Left lung (tissue), 10 donors: ENCODE results near the gene IP6K1. TPM values are rescaled to one million over a fixed set of nuclear protein-coding genes. Genes with fewer than 3 reads are reported as not detected.

Source experiments
- ATAC-seq: fragments of 200-7000 bp; cut with Tn5 transposase; one replicate; pipeline ENCODE4 v1.9.1; 2020; ENCODE audit warnings: moderate library complexity
- DNase-seq, 4 donors: peaks; one replicate each; pipeline ENCODE4 v3.0.0-alpha.2; 2013 to 2020
- H3K27ac ChIP-seq, 2 donors: fragments of 200-600 bp; sonication (generic) in 1 of 2; one replicate each; pipeline versions ENCODE4 v1.5.0 to v1.8.0; 2020 to 2021
- H3K27me3 ChIP-seq, 2 donors: fragments of 200-600 bp; sonication (generic) in 1 of 2; one replicate each; pipeline versions ENCODE4 v1.5.0 to v1.8.0; 2020 to 2021
- H3K36me3 ChIP-seq, 2 donors: fragments of 200-600 bp; sonication (generic) in 1 of 2; one replicate each; pipeline versions ENCODE4 v1.5.0 to v1.8.0; 2020 to 2021
- H3K4me1 ChIP-seq, 2 donors: fragments of 200-600 bp; one replicate each; pipeline ENCODE4 v1.8.0; 2021
- H3K4me3 ChIP-seq, 2 donors: fragments of 200-600 bp; sonication (generic) in 1 of 2; one replicate each; pipeline versions ENCODE4 v1.5.0 to v1.8.0; 2020 to 2021; ENCODE audit warnings: mild to moderate bottlenecking in 1 of 2
- H3K9me3 ChIP-seq, 2 donors: fragments of 200-600 bp; sonication (generic) in 1 of 2; one replicate each; pipeline versions ENCODE4 v1.5.0 to v1.8.0; 2020 to 2021
- intact Hi-C, 2 donors: fragments of 100-400 bp; cut with DNase I; formaldehyde crosslinking; loops; one replicate each; pipeline versions ENCODE4 v1.11.2 to v1.14.2; 2022
- polyA plus RNA-seq, 6 donors: library from polyadenylated mRNA; unstranded; fragments of 120-200 nt; gene quantifications; one replicate each; pipeline ENCODE4 v1.2.1, GENCODE V29; 2013; ENCODE audit not compliant: insufficient read length in 6 of 6
- total RNA-seq, 2 donors: library from RNA; stranded (reverse); fragmentation: NEBNext Ultra II Directional; extraction: Animal tissue kit (Norgen Biotek cat#: 25700); gene quantifications; one replicate each; pipeline ENCODE4 v1.2.1, GENCODE V29; 2021
- TF ChIP-seq, protein P1 (sequence below), 2 donors: fragments of 200-600 bp; sonication (generic) in 1 of 2; IDR thresholded peaks; one replicate each; pipeline versions ENCODE4 v1.5.0 to v1.8.0; 2021; ENCODE audit warnings: antibody characterized with exemption in 2 of 2
- donor health status: DM: no; HTN: yes; CAD: no.
- donor health status: DM: no; HTN: no; CAD: no.

IP6K1 gene
- total and polyA plus RNA-seq, 8 donors, result 31.8 to 51.2 (median 44.7) TPM

DNA sequence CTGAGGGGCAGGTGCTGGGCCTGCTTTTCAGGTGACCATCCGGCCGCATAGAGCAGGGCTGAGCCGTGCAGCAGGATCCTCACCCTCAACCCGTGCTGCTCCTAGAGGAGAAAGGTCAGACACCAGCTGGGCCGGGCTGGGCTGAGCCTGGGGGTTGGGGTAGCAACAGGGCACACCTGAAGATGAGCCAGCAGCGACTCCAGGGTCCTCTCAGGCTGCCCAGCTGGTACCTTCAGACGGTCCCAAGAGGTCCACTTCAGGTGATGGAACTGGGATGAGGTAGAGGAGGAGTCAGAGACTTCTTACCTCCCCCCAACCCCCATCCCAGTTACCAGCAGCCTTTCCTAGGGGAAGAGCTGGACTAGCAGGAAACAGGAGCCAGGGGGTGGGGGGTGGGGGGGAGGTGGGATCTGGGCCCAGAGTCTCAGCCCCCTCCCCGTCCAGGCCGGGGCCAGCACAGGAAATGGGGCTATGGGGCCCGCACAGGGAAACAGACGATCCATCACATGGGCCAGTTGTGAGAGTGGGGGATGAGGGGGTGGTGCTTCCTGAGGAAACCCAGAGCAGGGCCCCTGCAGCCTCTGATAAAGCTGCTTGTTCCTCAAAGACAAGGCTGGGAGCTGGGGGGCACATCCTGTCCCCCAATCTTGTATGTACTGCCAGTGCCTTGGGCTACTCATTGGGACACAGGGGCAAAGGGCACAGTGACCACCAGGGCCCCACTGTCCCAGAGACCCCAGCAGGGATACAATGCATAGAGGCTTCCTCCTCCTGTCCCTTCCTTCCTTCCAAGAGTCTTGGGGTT, 19.8 kb upstream of the IP6K1 start:
- Histone ChIP-seq H3K9me3 (no peaks in the 10 kb centered on the region), H3K4me1 (peaks cover 30 to 51% of the 10 kb centered on the region in 2 donors), H3K36me3 (peaks cover 0 to 26% of the 10 kb centered on the region in 2 donors), H3K27ac (peak overlapping the region; percentile 89 to 94), H3K27me3 (no peaks in the 10 kb centered on the region), H3K4me3 (no peak overlapping the region)
- intact Hi-C loops, result no loop called here
- DNase-seq (peak in 2 of 4 donors; percentile 85 to 94), ATAC-seq (no peak)
- TF ChIP-seq, protein P1, sequence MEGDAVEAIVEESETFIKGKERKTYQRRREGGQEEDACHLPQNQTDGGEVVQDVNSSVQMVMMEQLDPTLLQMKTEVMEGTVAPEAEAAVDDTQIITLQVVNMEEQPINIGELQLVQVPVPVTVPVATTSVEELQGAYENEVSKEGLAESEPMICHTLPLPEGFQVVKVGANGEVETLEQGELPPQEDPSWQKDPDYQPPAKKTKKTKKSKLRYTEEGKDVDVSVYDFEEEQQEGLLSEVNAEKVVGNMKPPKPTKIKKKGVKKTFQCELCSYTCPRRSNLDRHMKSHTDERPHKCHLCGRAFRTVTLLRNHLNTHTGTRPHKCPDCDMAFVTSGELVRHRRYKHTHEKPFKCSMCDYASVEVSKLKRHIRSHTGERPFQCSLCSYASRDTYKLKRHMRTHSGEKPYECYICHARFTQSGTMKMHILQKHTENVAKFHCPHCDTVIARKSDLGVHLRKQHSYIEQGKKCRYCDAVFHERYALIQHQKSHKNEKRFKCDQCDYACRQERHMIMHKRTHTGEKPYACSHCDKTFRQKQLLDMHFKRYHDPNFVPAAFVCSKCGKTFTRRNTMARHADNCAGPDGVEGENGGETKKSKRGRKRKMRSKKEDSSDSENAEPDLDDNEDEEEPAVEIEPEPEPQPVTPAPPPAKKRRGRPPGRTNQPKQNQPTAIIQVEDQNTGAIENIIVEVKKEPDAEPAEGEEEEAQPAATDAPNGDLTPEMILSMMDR (IDR thresholded peaks at IDR 0.05), result no peak

DNA sequence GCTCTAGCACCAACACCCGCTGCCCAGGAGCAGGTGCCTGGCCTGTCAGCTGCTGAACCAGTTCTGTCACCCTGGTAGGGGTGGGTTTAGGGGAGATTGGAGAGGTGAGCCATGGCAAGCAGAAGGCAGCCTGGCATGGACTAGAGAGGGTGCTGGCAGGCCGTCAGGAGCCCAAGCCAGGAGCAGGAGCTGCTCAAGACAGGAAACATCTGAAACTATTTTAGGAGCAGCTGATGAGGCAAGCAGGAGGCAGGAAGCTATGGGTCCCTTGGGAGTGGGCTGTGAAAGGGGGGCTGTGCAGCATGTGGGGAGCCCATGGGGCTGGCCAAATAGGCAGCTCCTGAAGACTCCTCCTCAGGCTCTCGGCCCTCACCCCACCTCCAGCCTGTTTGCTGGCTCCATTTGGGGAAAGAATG, 19.0 kb upstream of the IP6K1 start:
- DNase-seq, result peak in 3 of 4 donors; percentile 71 to 93 (median 84)
- intact Hi-C loops, result no loop called here

DNA sequence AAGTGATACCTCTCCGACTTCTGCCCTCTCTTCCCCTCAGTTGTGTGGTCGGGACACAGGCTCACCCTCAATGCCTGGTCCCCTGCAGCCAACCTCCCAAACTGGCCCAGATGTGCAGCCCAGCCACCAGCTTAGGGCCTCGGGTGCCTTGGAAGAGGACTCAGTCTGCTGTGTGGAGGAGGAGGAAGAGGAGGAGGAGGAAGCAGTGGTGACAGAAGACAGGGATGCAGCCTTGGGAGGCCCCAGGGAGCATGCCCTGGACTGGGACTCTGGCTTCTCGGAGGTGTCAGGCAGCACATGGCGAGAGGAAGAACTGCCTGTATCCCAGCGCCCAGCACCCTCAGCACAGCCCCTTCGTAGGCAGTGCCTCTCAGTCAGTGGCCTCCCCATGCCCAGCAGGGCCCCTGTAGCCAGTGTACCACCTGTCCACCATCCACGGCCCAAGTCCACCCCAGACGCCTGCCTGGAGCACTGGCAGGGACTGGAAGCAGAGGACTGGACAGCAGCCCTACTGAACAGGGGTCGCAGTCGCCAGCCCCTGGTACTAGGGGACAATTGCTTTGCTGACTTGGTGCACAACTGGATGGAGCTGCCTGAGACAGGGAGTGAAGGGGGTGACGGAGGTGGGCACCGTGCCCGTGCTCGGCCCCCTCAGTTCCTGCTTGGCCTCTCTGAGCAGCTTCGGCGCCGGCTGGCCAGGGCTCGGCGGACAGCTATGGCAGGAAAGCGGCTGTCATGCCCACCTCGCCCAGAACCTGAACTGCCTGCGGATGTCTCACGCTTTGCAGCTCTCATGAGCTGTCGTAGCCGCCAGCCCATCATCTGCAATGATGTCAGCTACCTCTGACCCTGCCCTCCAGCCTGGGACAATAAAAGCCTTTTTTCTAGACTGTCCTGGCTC, 18.0 kb upstream of the IP6K1 start:
- DNase-seq, result peak in 1 of 4 donors; percentile 19
- Histone ChIP-seq H3K27ac (peak overlapping the region; percentile 89 to 94), H3K36me3 (peaks cover 0 to 9% of the 10 kb centered on the region in 2 donors), H3K9me3 (no peaks in the 10 kb centered on the region), H3K4me1 (peaks cover 30 to 50% of the 10 kb centered on the region in 2 donors), H3K27me3 (no peaks in the 10 kb centered on the region), H3K4me3 (peak overlapping the region; percentile 88 to 94)
- intact Hi-C loops, result loop anchor here in 1 of 2 donors (5.0 kb wide), 1 partner anchor 33 kb away; no protein-coding TSS in a partner anchor
- TF ChIP-seq, protein P1 (IDR thresholded peaks at IDR 0.05), result no peak
- ATAC-seq, result no peak

More for the DNA sequence above, 19.0 kb upstream of the IP6K1 start:
- Histone ChIP-seq H3K4me1 (peaks cover 30 to 50% of the 10 kb centered on the region in 2 donors), H3K36me3 (peaks cover 0 to 19% of the 10 kb centered on the region in 2 donors), H3K27me3 (no peaks in the 10 kb centered on the region), H3K9me3 (no peaks in the 10 kb centered on the region), H3K4me3 (no peak overlapping the region), H3K27ac (peak overlapping the region; percentile 89 to 94)
- TF ChIP-seq, protein P1 (IDR thresholded peaks at IDR 0.05), result no peak
- peak; percentile 34 for ATAC-seq

DNA sequence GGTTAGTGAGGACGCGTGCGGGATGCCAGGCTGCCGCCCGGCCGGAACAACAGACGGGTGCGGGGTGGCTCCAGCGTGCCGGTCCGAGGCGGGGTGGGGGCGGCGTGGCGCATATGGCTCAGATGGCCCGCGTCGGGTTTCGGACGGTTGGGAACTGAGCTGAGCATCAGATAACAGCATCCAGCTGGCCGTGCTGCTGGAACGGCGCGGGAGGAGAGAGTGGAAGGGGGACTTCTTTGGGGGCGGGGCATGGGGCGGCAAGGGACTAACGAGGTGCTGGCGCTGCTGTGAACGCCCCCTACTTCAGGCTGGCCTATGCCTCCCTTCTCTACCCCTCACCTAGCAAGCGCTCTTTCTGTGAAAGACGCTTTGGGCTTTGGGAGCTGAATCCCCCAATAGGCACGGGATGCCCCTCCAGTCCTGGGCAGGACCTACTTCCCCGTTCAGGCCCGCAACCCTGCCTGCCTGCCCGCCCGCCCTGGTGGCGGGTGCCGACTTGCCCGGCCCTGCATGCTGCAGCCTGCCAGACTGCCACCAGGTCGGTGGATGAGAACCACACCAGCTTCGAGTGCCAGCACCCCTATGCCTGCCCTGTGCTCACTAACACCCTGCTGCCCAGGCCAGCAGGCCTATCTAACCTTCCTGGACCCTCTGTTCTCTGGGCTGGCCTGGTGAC, 17.3 kb upstream of the IP6K1 start:
- H3K4me3 ChIP-seq, result peak overlapping the region; percentile 88 to 94
- intact Hi-C loops, result loop anchor here in 1 of 2 donors (5.0 kb wide), 1 partner anchor 34 kb away; no protein-coding TSS in a partner anchor
- H3K27me3 ChIP-seq, result no peaks in the 10 kb centered on the region
- peaks cover 30 to 47% of the 10 kb centered on the region in 2 donors for H3K4me1 ChIP-seq
- H3K27ac ChIP-seq, result peak overlapping the region; percentile 89 to 94
- peaks cover 0 to 1% of the 10 kb centered on the region in 2 donors for H3K36me3 ChIP-seq
- peak in 2 of 4 donors; percentile 79 to 87 for DNase-seq
- TF ChIP-seq, protein P1 (IDR thresholded peaks at IDR 0.05), result no peak
- no peaks in the 10 kb centered on the region for H3K9me3 ChIP-seq
- no peak for ATAC-seq
